HepG2 (cell line): ENCODE data around the gene BICRA. TPM values are rescaled to one million over a fixed set of nuclear protein-coding genes. Genes with fewer than 3 reads are reported as not detected.

ENCODE experiments used
- ARNT2 ChIP-seq: sonication (generic); formaldehyde crosslinking; IDR thresholded peaks from 2 replicates; pipeline ENCODE4 v1.8.0; 2022; ENCODE audit warnings: mild to moderate bottlenecking, low read depth, missing genetic modification reagents, moderate library complexity
- ATF4 ChIP-seq, 2 experiments: fragments of 450-650 bp in 1 of 2; sonication (generic) in 1 of 2; formaldehyde crosslinking; IDR thresholded peaks; 2 replicates each; pipeline versions ENCODE4 v1.5.0 to v1.8.0; 2020 to 2022; ENCODE audit warnings: mild to moderate bottlenecking in 1 of 2, missing genetic modification reagents in 1 of 2
- DBP ChIP-seq: sonication (generic); formaldehyde crosslinking; IDR thresholded peaks from 2 replicates; pipeline ENCODE4 v1.4.0; 2020; ENCODE audit warnings: missing genetic modification reagents; ENCODE audit errors: not compliant biosample characterization
- DMAP1 ChIP-seq: IDR thresholded peaks from 2 replicates; pipeline ENCODE4 v1.6.1; 2016
- FIP1L1 ChIP-seq: fragments of 200-400 bp; formaldehyde crosslinking; IDR thresholded peaks from 2 replicates; pipeline ENCODE4 v1.6.1; 2018; ENCODE audit warnings: low read depth, mild to moderate bottlenecking, low read length, moderate library complexity, borderline replicate concordance; ENCODE audit not compliant: insufficient read depth
- GPN1 ChIP-seq: sonication (generic); formaldehyde crosslinking; IDR thresholded peaks from 2 replicates; pipeline ENCODE4 v1.5.1; 2020; ENCODE audit warnings: missing genetic modification reagents, borderline replicate concordance
- KLF15 ChIP-seq: sonication (generic); formaldehyde crosslinking; IDR thresholded peaks from 2 replicates; pipeline ENCODE4 v1.8.1; 2023; ENCODE audit warnings: borderline replicate concordance, mild to moderate bottlenecking, inconsistent platforms, missing genetic modification reagents, mixed read lengths
- MNT ChIP-seq: fragments of 450-650 bp; IDR thresholded peaks from 2 replicates; pipeline ENCODE4 v1.6.1; 2016
- NFAT5 ChIP-seq: sonication (generic); formaldehyde crosslinking; IDR thresholded peaks from 2 replicates; pipeline ENCODE4 v1.4.0; 2020; ENCODE audit warnings: missing genetic modification reagents
- PBX3 ChIP-seq: sonication (generic); formaldehyde crosslinking; IDR thresholded peaks from 2 replicates; pipeline ENCODE4 v1.8.1; 2023; ENCODE audit warnings: missing genetic modification reagents, inconsistent platforms, borderline replicate concordance
- POGZ ChIP-seq: sonication (generic); formaldehyde crosslinking; IDR thresholded peaks from 2 replicates; pipeline ENCODE4 v1.4.0; 2020; ENCODE audit warnings: mild to moderate bottlenecking, missing genetic modification reagents
- PPARG ChIP-seq: conservative IDR thresholded peaks from 2 replicates; pipeline ENCODE4 v1.6.1; 2016; ENCODE audit warnings: missing biosample characterization, missing genetic modification reagents
- ZNF546 ChIP-seq: sonication (generic); formaldehyde crosslinking; conservative IDR thresholded peaks from 2 replicates; pipeline ENCODE4 v1.8.1; 2023; ENCODE audit warnings: mild to moderate bottlenecking, missing genetic modification reagents
- ZNF619 ChIP-seq: sonication (generic); formaldehyde crosslinking; IDR thresholded peaks from 2 replicates; pipeline ENCODE4 v1.4.0; 2020; ENCODE audit warnings: mild to moderate bottlenecking, missing genetic modification reagents
- ZNF7 ChIP-seq: IDR thresholded peaks from 2 replicates; pipeline ENCODE4 v1.6.1; 2016; ENCODE audit warnings: missing biosample characterization, missing genetic modification reagents
- ZNF703 ChIP-seq: sonication (generic); formaldehyde crosslinking; IDR thresholded peaks from 2 replicates; pipeline ENCODE4 v1.5.1; 2020; ENCODE audit warnings: missing genetic modification reagents, mild to moderate bottlenecking, moderate library complexity, borderline replicate concordance
- ZNF766 ChIP-seq: sonication (generic); formaldehyde crosslinking; IDR thresholded peaks from 2 replicates; pipeline ENCODE4 v1.5.0; 2020; ENCODE audit warnings: missing genetic modification reagents, borderline replicate concordance
- ZNF792 ChIP-seq: IDR thresholded peaks from 2 replicates; pipeline ENCODE4 v1.6.1; 2016
- polyA plus RNA-seq, 8 experiments: library from polyadenylated mRNA; depleted of rRNA in 3 of 8; stranded (reverse) in 7 of 8; unstranded in 1 of 8; fragments of >200 nt; fragmentation: Illumina TruSeq in 4 of 8; extraction: Trizol in 4 of 8; gene quantifications; 2 replicates each; pipeline versions ENCODE4 v1.2.1 to v1.2.3, GENCODE V29; 2011 to 2016; ENCODE audit warnings: low read depth in 4 of 8, missing spikeins in 1 of 8, mixed read lengths in 1 of 8; ENCODE audit not compliant: insufficient read depth in 1 of 8
- total RNA-seq, 5 experiments: library from RNA; depleted of rRNA; stranded (reverse); fragments of >200 nt; fragmentation: Illumina TruSeq; extraction: Trizol; gene quantifications; 2 replicates each; pipeline ENCODE4 v1.2.3, GENCODE V29; 2016; ENCODE audit warnings: low read depth in 1 of 5

BICRA gene
- total and polyA plus RNA-seq, 2 of the 13 experiments (the other 11 are each of a cell fraction or from before 2014, with no cell fraction given) = 0.55 to 0.71 TPM

- TF ChIP-seq NFAT5 (CRISPR knock-in tag) (no peak), ZNF792 (CRISPR knock-in tag) (peak; percentile 28; the same call in 1 of the 2 replicates), DBP (no peak), ARNT2 (CRISPR knock-in tag) (peak; percentile 92), DMAP1 (CRISPR knock-in tag) (no peak; the same call in 1 of the 2 replicates), PPARG (CRISPR knock-in tag) (0 out of 2 replicates have a peak, but pooled peaks have one; percentile 49), KLF15 (CRISPR knock-in tag) (no peak), GPN1 (no peak), POGZ (peak; percentile 87), ZNF546 (peak; percentile 60; the same call in 1 of the 2 replicates), MNT (no peak; the same call in 1 of the 2 replicates), ATF4 (CRISPR knock-in tag; IDR thresholded peaks at IDR 0.05) (peak in 1 of 2 experiments; percentile 55; a peak in 2 of 4 replicates), PBX3 (CRISPR knock-in tag) (0 out of 2 replicates have a peak, but pooled peaks have one; percentile 20), FIP1L1 (no peak), ZNF766 (CRISPR knock-in tag) (no peak), ZNF619 (0 out of 2 replicates have a peak, but pooled peaks have one; percentile 37), ZNF7 (CRISPR knock-in tag) (no peak), ZNF703 (no peak)
These were observed 8.4 kb upstream of the BICRA start (continued) for GRCh38 chr19:47600246-47601179.
